Neutrophil (primary cell): ENCODE results near the gene HNRNPH2.

Source experiments
- H3K27ac ChIP-seq: fragments of 200-600 bp; sonication (generic); 2 replicates; pipeline ENCODE4 v1.5.1; 2016; ENCODE audit warnings: mild to moderate bottlenecking, moderate library complexity
- H3K27me3 ChIP-seq: fragments of 200-600 bp; sonication (generic); 2 replicates; pipeline ENCODE4 v1.6.0; 2016; ENCODE audit warnings: mild to moderate bottlenecking
- H3K36me3 ChIP-seq: fragments of 200-600 bp; sonication (generic); 2 replicates; pipeline ENCODE4 v1.5.1; 2017
- H3K4me1 ChIP-seq, 2 experiments: fragments of 200-600 bp in 1 of 2; sonication (generic) in 1 of 2; 1 replicate in 1 of 2; 2 replicates in 1 of 2; pipeline versions ENCODE4 v1.5.1 to v1.6.1; 2013 to 2016; ENCODE audit warnings: low read depth in 1 of 2, low read length in 1 of 2, mild to moderate bottlenecking in 1 of 2, moderate library complexity in 1 of 2; ENCODE audit not compliant: control insufficient read depth in 1 of 2, insufficient read depth in 1 of 2
- H3K4me3 ChIP-seq, 2 experiments: fragments of 200-600 bp in 1 of 2; sonication (generic) in 1 of 2; 1 replicate in 1 of 2; 2 replicates in 1 of 2; pipeline ENCODE4 v1.5.1; 2013 to 2016; ENCODE audit warnings: low read depth in 1 of 2, low read length in 1 of 2, mild to moderate bottlenecking in 1 of 2, moderate library complexity in 1 of 2
- H3K9me3 ChIP-seq: fragments of 200-600 bp; sonication (generic); 2 replicates; pipeline ENCODE4 v1.5.1; 2016
- TF ChIP-seq, protein P1 (sequence below): fragments of 200-600 bp; sonication (generic); IDR thresholded peaks from 2 replicates; pipeline ENCODE4 v1.5.1; 2016; ENCODE audit warnings: antibody characterized with exemption

The HNRNPH2 gene

GRCh38 chrX:101383679-101384205 is 24.3 kb upstream of the HNRNPH2 start:
- Histone ChIP-seq H3K4me3 (no peak overlapping the region), H3K27ac (peak overlapping the region; percentile 49), H3K4me1 (peaks cover 27 to 34% of the 10 kb centered on the region in 2 experiments), H3K27me3 (no peaks in the 10 kb centered on the region), H3K9me3 (no peaks in the 10 kb centered on the region), H3K36me3 (no peaks in the 10 kb centered on the region)
- TF ChIP-seq, protein P1, sequence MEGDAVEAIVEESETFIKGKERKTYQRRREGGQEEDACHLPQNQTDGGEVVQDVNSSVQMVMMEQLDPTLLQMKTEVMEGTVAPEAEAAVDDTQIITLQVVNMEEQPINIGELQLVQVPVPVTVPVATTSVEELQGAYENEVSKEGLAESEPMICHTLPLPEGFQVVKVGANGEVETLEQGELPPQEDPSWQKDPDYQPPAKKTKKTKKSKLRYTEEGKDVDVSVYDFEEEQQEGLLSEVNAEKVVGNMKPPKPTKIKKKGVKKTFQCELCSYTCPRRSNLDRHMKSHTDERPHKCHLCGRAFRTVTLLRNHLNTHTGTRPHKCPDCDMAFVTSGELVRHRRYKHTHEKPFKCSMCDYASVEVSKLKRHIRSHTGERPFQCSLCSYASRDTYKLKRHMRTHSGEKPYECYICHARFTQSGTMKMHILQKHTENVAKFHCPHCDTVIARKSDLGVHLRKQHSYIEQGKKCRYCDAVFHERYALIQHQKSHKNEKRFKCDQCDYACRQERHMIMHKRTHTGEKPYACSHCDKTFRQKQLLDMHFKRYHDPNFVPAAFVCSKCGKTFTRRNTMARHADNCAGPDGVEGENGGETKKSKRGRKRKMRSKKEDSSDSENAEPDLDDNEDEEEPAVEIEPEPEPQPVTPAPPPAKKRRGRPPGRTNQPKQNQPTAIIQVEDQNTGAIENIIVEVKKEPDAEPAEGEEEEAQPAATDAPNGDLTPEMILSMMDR = no peak

GRCh38 chrX:101385026-101385684 is 22.9 kb upstream of the HNRNPH2 start:
- H3K9me3 ChIP-seq = no peaks in the 10 kb centered on the region
- H3K27me3 ChIP-seq = no peaks in the 10 kb centered on the region
- H3K36me3 ChIP-seq = no peaks in the 10 kb centered on the region
- peaks cover 27 to 34% of the 10 kb centered on the region in 2 experiments for H3K4me1 ChIP-seq
- TF ChIP-seq, protein P1 = no peak
- H3K27ac ChIP-seq = peak overlapping the region; percentile 85
- H3K4me3 ChIP-seq = peak overlapping the region; percentile 61 to 75

GRCh38 chrX:101385795-101386541 is 22.1 kb upstream of the HNRNPH2 start, which contains the start of gene BTK:
Gene BTK, minus strand, starts transcription at chrX:101386191. Its CDS starts 10,907 bp downstream, at chrX:101375284.
- Histone ChIP-seq H3K4me1 (peaks cover 32 to 39% of the 10 kb centered on the region in 2 experiments), H3K36me3 (no peaks in the 10 kb centered on the region), H3K9me3 (no peaks in the 10 kb centered on the region), H3K27ac (peak within 1 kb of the TSS; percentile 85), H3K4me3 (peak within 1 kb of the TSS; percentile 61 to 75), H3K27me3 (no peaks in the 10 kb centered on the region)
- TF ChIP-seq, protein P1 = no peak

GRCh38 chrX:101386542-101386885 is 21.5 kb upstream of the HNRNPH2 start:
- Histone ChIP-seq H3K4me3 (peak overlapping the region; percentile 61 to 75), H3K27ac (peak overlapping the region; percentile 85)
- TF ChIP-seq, protein P1 = no peak

GRCh38 chrX:101388604-101389003 is 19.4 kb upstream of the HNRNPH2 start:
- Histone ChIP-seq H3K4me1 (peaks cover 37 to 46% of the 10 kb centered on the region in 2 experiments), H3K36me3 (no peaks in the 10 kb centered on the region), H3K9me3 (no peaks in the 10 kb centered on the region), H3K27me3 (no peaks in the 10 kb centered on the region), H3K27ac (no peak overlapping the region), H3K4me3 (no peak overlapping the region)
- TF ChIP-seq, protein P1 = no peak

More at GRCh38 chrX:101386542-101386885, 21.5 kb upstream of the HNRNPH2 start:
- Histone ChIP-seq H3K9me3 (no peaks in the 10 kb centered on the region), H3K4me1 (peaks cover 34 to 44% of the 10 kb centered on the region in 2 experiments), H3K27me3 (no peaks in the 10 kb centered on the region), H3K36me3 (no peaks in the 10 kb centered on the region)
